HEK293 (cell line): Measurements from ENCODE around the gene MMP14.

Source experiments
- BCL6B ChIP-seq: fragments of 450-650 bp; formaldehyde crosslinking; IDR thresholded peaks from 2 replicates; pipeline ENCODE4 v1.5.1; 2017; ENCODE audit warnings: missing biosample characterization, missing genetic modification characterization
- ELK4 ChIP-seq: IDR thresholded peaks from 2 replicates; pipeline ENCODE4 v1.6.1; 2011; ENCODE audit warnings: mild to moderate bottlenecking, low read depth, low read length, borderline replicate concordance
- HOXD13 ChIP-seq: sonication (generic); formaldehyde crosslinking; IDR thresholded peaks from 2 replicates; pipeline ENCODE4 v1.8.0; 2022; ENCODE audit warnings: missing genetic modification reagents, borderline replicate concordance
- INSM2 ChIP-seq: fragments of 450-650 bp; formaldehyde crosslinking; IDR thresholded peaks from 2 replicates; pipeline ENCODE4 v1.5.1; 2016; ENCODE audit warnings: missing biosample characterization, missing genetic modification characterization
- KLF17 ChIP-seq: fragments of 450-650 bp; formaldehyde crosslinking; IDR thresholded peaks from 2 replicates; pipeline ENCODE4 v1.5.1; 2016; ENCODE audit warnings: missing biosample characterization, missing genetic modification characterization
- MZF1 ChIP-seq: fragments of 450-650 bp; formaldehyde crosslinking; IDR thresholded peaks from 2 replicates; pipeline ENCODE4 v1.5.1; 2017; ENCODE audit warnings: missing biosample characterization, missing genetic modification characterization, borderline replicate concordance
- PRDM2 ChIP-seq: fragments of 450-650 bp; formaldehyde crosslinking; IDR thresholded peaks from 2 replicates; pipeline ENCODE4 v1.5.1; 2016; ENCODE audit warnings: missing biosample characterization, missing genetic modification characterization, borderline replicate concordance
- PRDM4 ChIP-seq: fragments of 450-650 bp; formaldehyde crosslinking; IDR thresholded peaks from 2 replicates; pipeline ENCODE4 v1.5.1; 2017; ENCODE audit warnings: missing biosample characterization, missing genetic modification characterization
- SALL2 ChIP-seq: fragments of 450-650 bp; formaldehyde crosslinking; IDR thresholded peaks from 2 replicates; pipeline ENCODE4 v1.5.0; 2017; ENCODE audit warnings: missing biosample characterization, mild to moderate bottlenecking, missing genetic modification characterization, borderline replicate concordance
- SP2 ChIP-seq: fragments of 450-650 bp; formaldehyde crosslinking; IDR thresholded peaks from 2 replicates; pipeline ENCODE4 v1.5.1; 2016; ENCODE audit warnings: missing biosample characterization, missing genetic modification characterization
- SP3 ChIP-seq: fragments of 450-650 bp; formaldehyde crosslinking; IDR thresholded peaks from 2 replicates; pipeline ENCODE4 v1.5.1; 2016; ENCODE audit warnings: missing biosample characterization, missing genetic modification characterization
- ZFP41 ChIP-seq: fragments of 450-650 bp; formaldehyde crosslinking; IDR thresholded peaks from 2 replicates; pipeline ENCODE4 v1.5.1; 2016; ENCODE audit warnings: missing biosample characterization, missing genetic modification characterization, borderline replicate concordance
- ZNF10 ChIP-seq: fragments of 450-650 bp; formaldehyde crosslinking; IDR thresholded peaks from 2 replicates; pipeline ENCODE4 v1.5.1; 2017; ENCODE audit warnings: missing biosample characterization, missing genetic modification characterization
- ZNF433 ChIP-seq: fragments of 450-650 bp; formaldehyde crosslinking; IDR thresholded peaks from 2 replicates; pipeline ENCODE4 v1.5.1; 2016; ENCODE audit warnings: missing biosample characterization, missing genetic modification characterization, low read depth
- ZNF513 ChIP-seq: fragments of 450-650 bp; IDR thresholded peaks from 2 replicates; pipeline ENCODE4 v1.5.1; 2018; ENCODE audit warnings: missing biosample characterization, missing genetic modification characterization
- ZNF530 ChIP-seq: fragments of 450-650 bp; formaldehyde crosslinking; IDR thresholded peaks from 2 replicates; pipeline ENCODE4 v1.5.1; 2016; ENCODE audit warnings: low read depth, missing biosample characterization, missing genetic modification characterization
- ZNF837 ChIP-seq: fragments of 450-650 bp; formaldehyde crosslinking; IDR thresholded peaks from 2 replicates; pipeline ENCODE4 v1.5.1; 2016; ENCODE audit warnings: missing biosample characterization, missing genetic modification characterization
- ZSCAN16 ChIP-seq: fragments of 450-650 bp; formaldehyde crosslinking; IDR thresholded peaks from 2 replicates; pipeline ENCODE4 v1.5.1; 2016; ENCODE audit warnings: missing biosample characterization, missing genetic modification characterization
- ZSCAN18 ChIP-seq: fragments of 450-650 bp; formaldehyde crosslinking; IDR thresholded peaks from 2 replicates; pipeline ENCODE4 v1.5.1; 2016; ENCODE audit warnings: missing biosample characterization, missing genetic modification characterization

Gene MMP14

GRCh38 chr14:22871224-22872032 lies 35.0 kb downstream of the MMP14 start, which contains the start of gene LRP10 (continued):
- TF ChIP-seq ZFP41 (tag by site-specific recombination) (no peak), ZNF530 (tag by site-specific recombination) (no peak), ZSCAN18 (tag by site-specific recombination) (no peak), SALL2 (no peak), ZNF10 (tag by site-specific recombination) (no peak), KLF17 (no peak; the same call in 1 of the 2 replicates), ZNF513 (no peak), BCL6B (tag by site-specific recombination) (no peak), ZNF837 (tag by site-specific recombination) (no peak), PRDM4 (tag by site-specific recombination) (no peak), PRDM2 (tag by site-specific recombination) (no peak), SP3 (tag by site-specific recombination) (peak; percentile 90), INSM2 (tag by site-specific recombination) (peak; percentile 11; the same call in 1 of the 2 replicates), ZNF433 (tag by site-specific recombination) (no peak), ZSCAN16 (tag by site-specific recombination) (no peak), MZF1 (tag by site-specific recombination) (no peak), SP2 (peak; percentile 83), HOXD13 (CRISPR knock-in tag) (no peak), ELK4 (no peak)
